ENCODE results near the gene SLC38A8. TPM values are rescaled to one million over a fixed set of nuclear protein-coding genes. Genes with fewer than 3 reads are reported as not detected.

The SLC38A8 gene
- total RNA-seq, 4 donors from 2014 or later, result not detected

GRCh38 chr16:84026606-84027005 is 16.0 kb downstream of the SLC38A8 start:
- no peak overlapping the region for H3K4me3 ChIP-seq (ENCODE audit: low read depth, poor library complexity, severe bottlenecking)
- intact Hi-C loops (cut with DNase I; ENCODE audit: low total_unique reads), result no loop called here
- 73 to 79% methylated on average over 10 of the region's 10 CpGs for WGBS, 2 donors
- no peak for TF ChIP-seq CTCF (IDR thresholded peaks at IDR 0.05)
- no peak for TF ChIP-seq POLR2A (IDR thresholded peaks at IDR 0.05)
- no peak for DNase-seq (ENCODE audit: low spot score in 2 of 2)

- TF ChIP-seq POLR2A (IDR thresholded peaks at IDR 0.05) (no peak), CTCF (IDR thresholded peaks at IDR 0.05) (no peak)
- WGBS, 2 donors, result 32 to 49% methylated on average over 9 of the region's 9 CpGs
- no peak overlapping the region for H3K4me3 ChIP-seq (ENCODE audit: low read depth, poor library complexity, severe bottlenecking)
- DNase-seq (ENCODE audit: low spot score in 2 of 2), result peak in 1 of 2 donors; percentile 21
- intact Hi-C loops (cut with DNase I; ENCODE audit: low total_unique reads), result no loop called here
These were observed 17.7 kb downstream of the SLC38A8 start for GRCh38 chr16:84024854-84025253.

GRCh38 chr16:84022644-84023043 is 20.0 kb downstream of the SLC38A8 start:
- 71 to 72% methylated on average over 11 of the region's 11 CpGs for WGBS, 2 donors
- no peak for TF ChIP-seq CTCF (IDR thresholded peaks at IDR 0.05)
- no peak for TF ChIP-seq POLR2A (IDR thresholded peaks at IDR 0.05)
- H3K4me3 ChIP-seq (ENCODE audit: low read depth, poor library complexity, severe bottlenecking), result no peak overlapping the region
- no peak for DNase-seq (ENCODE audit: low spot score in 2 of 2)
- intact Hi-C loops (cut with DNase I; ENCODE audit: low total_unique reads), result no loop called here

GRCh38 chr16:84021488-84021887 is 21.1 kb downstream of the SLC38A8 start:
- 89 to 92% methylated on average over 5 of the region's 5 CpGs for WGBS, 2 donors
- no peak overlapping the region for H3K4me3 ChIP-seq (ENCODE audit: low read depth, poor library complexity, severe bottlenecking)
- TF ChIP-seq POLR2A (IDR thresholded peaks at IDR 0.05) (no peak), CTCF (IDR thresholded peaks at IDR 0.05) (no peak)
- intact Hi-C loops (cut with DNase I; ENCODE audit: low total_unique reads), result no loop called here
- no peak for DNase-seq (ENCODE audit: low spot score in 2 of 2)

- WGBS, 2 donors, result 61 to 82% methylated on average over 5 to 9 of the region's 9 CpGs
- no peak overlapping the region for H3K4me3 ChIP-seq (ENCODE audit: low read depth, poor library complexity, severe bottlenecking)
- TF ChIP-seq CTCF (IDR thresholded peaks at IDR 0.05) (no peak), POLR2A (IDR thresholded peaks at IDR 0.05) (no peak)
- intact Hi-C loops (cut with DNase I; ENCODE audit: low total_unique reads), result no loop called here
- no peak for DNase-seq (ENCODE audit: low spot score in 2 of 2)
These were observed 22.2 kb downstream of the SLC38A8 start for GRCh38 chr16:84020353-84020752.

GRCh38 chr16:84018710-84019109 is 23.9 kb downstream of the SLC38A8 start:
- DNase-seq (ENCODE audit: low spot score in 2 of 2), result no peak
- intact Hi-C loops (cut with DNase I; ENCODE audit: low total_unique reads), result no loop called here
- H3K4me3 ChIP-seq (ENCODE audit: low read depth, poor library complexity, severe bottlenecking), result no peak overlapping the region
- no peak for TF ChIP-seq POLR2A (IDR thresholded peaks at IDR 0.05)
- no peak for TF ChIP-seq CTCF (IDR thresholded peaks at IDR 0.05)
- WGBS, 2 donors, result 85 to 88% methylated on average over 4 of the region's 4 CpGs

Data from lower leg skin (tissue), 4 donors.